Measurements from ENCODE around the gene PRRT4. TPM values are rescaled to one million over a fixed set of nuclear protein-coding genes. Genes with fewer than 3 reads are reported as not detected.

Gene PRRT4
- total and polyA plus RNA-seq, 2 of the 4 experiments (the other 2 are of a cell fraction), result not detected

DNA sequence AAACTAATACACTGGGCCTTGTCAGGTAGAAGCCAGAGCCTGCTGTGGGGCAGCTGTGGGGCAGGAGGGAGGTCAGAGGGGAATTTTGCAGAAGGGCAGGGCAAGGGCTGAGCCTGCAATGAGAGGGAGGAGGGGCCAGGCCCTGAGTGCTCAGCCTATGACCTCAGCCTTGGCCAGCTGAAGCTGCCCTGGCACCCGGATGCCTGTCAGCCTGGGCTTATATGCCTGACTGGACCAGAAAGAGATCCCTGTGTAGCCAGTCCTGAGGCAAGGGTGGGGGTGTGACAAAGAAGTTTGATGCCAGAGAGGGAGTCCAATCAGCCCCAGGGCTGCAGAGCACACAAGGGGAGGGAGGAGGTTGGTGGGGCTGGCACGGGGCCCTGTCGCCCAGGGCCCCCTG lies 22.3 kb upstream of the PRRT4 start:
- ChIA-PET POLR2A (ENCODE audit: unreplicated experiment) (no interaction called here), CTCF (interaction anchor here (0.6 to 2.3 kb wide), 3 partner anchors 36 to 100 kb away, joined by 4 to 10 read pairs (median 9); no protein-coding TSS in a partner anchor)
- ATAC-seq (ENCODE audit: low read depth) (no peak), DNase-seq (no peak)
- Histone ChIP-seq H3K9me3 (ENCODE audit: control insufficient read depth, insufficient read depth, low read length) (no peaks in the 10 kb centered on the region), H2BK5ac (ENCODE audit: low read depth, low read length, poor library complexity, severe bottlenecking) (no peak overlapping the region), H3K4ac (ENCODE audit: low read depth, low read length) (no peak overlapping the region), H3K9ac (ENCODE audit: low read depth, low read length) (no peak overlapping the region), H2BK20ac (ENCODE audit: low read depth, low read length) (no peak overlapping the region), H4K91ac (ENCODE audit: insufficient read depth, low read depth, low read length) (no peak overlapping the region), H3K18ac (ENCODE audit: low read depth, low read length) (no peak overlapping the region), H2AFZ (replicated peaks; ENCODE audit: low read length, poor library complexity) (no peak overlapping the region), H3K27me3 (ENCODE audit: control insufficient read depth, insufficient read depth, low read length) (peaks cover 45% of the 10 kb centered on the region), H3K4me1 (ENCODE audit: control insufficient read depth, insufficient read depth, low read length) (no peaks in the 10 kb centered on the region), H3K4me3 (ENCODE audit: insufficient read depth, low read depth, low read length) (no peak overlapping the region), H3K23ac (ENCODE audit: low read depth, low read length) (no peak overlapping the region), H4K20me1 (ENCODE audit: insufficient read depth, low read length) (peaks cover 4% of the 10 kb centered on the region; the same call in 1 of the 2 replicates), H3K4me2 (ENCODE audit: low read depth, low read length) (no peak overlapping the region), H2AK9ac (replicated peaks; ENCODE audit: low read depth, low read length, poor library complexity) (no peak overlapping the region), H2BK120ac (ENCODE audit: low read depth, low read length) (no peak overlapping the region), H2BK15ac (ENCODE audit: low read depth, low read length) (no peak overlapping the region), H3K27ac (ENCODE audit: insufficient read depth, low read length) (no peak overlapping the region), H4K8ac (ENCODE audit: low read depth in 2 of 2, low read length in 2 of 2) (no peak overlapping the region), H2AK5ac (ENCODE audit: low read depth, low read length) (no peak overlapping the region), H3K9me1 (ENCODE audit: insufficient read depth, low read length) (no peaks in the 10 kb centered on the region), H3K14ac (replicated peaks; ENCODE audit: low read depth, low read length) (no peak overlapping the region), H4K5ac (ENCODE audit: low read depth, low read length) (no peak overlapping the region), H3K36me3 (ENCODE audit: control insufficient read depth, insufficient read depth, low read length) (no peaks in the 10 kb centered on the region), H3K79me1 (ENCODE audit: low read depth in 1 of 2, low read length in 2 of 2) (no peaks in the 10 kb centered on the region), H3K56ac (ENCODE audit: extremely low read depth, insufficient read depth, low read length) (no peak overlapping the region)
- in situ Hi-C loops (cut with MboI; ENCODE audit: low sequenced_read_pairs) (loop anchor here (5.0 kb wide), 1 partner anchor 36 kb away; no protein-coding TSS in a partner anchor), dilution Hi-C loops (cut with HindIII; ENCODE audit: low sequenced_read_pairs, unreplicated experiment) (no loop called here), intact Hi-C loops (cut with micrococcal nuclease) (no loop called here)
- TF ChIP-seq SMC3 (IDR thresholded peaks at IDR 0.05; ENCODE audit: low read depth, low read length), result no peak
- no peak for TF ChIP-seq NFE2L2 (IDR thresholded peaks at IDR 0.05; ENCODE audit: low read depth, low read length)
- no peak for TF ChIP-seq MAFK (IDR thresholded peaks at IDR 0.05; ENCODE audit: low read depth, low read length)
- TF ChIP-seq MAZ (IDR thresholded peaks at IDR 0.05; ENCODE audit: borderline replicate concordance, low read depth, low read length), result no peak
- TF ChIP-seq CEBPB (IDR thresholded peaks at IDR 0.05; ENCODE audit: low read depth, low read length), result no peak
- TF ChIP-seq, protein P1, sequence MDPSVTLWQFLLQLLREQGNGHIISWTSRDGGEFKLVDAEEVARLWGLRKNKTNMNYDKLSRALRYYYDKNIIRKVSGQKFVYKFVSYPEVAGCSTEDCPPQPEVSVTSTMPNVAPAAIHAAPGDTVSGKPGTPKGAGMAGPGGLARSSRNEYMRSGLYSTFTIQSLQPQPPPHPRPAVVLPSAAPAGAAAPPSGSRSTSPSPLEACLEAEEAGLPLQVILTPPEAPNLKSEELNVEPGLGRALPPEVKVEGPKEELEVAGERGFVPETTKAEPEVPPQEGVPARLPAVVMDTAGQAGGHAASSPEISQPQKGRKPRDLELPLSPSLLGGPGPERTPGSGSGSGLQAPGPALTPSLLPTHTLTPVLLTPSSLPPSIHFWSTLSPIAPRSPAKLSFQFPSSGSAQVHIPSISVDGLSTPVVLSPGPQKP (IDR thresholded peaks at IDR 0.05; ENCODE audit: borderline replicate concordance, low read depth, low read length), result no peak
- TF ChIP-seq USF2 (IDR thresholded peaks at IDR 0.05; ENCODE audit: low read depth, low read length), result no peak
- TF ChIP-seq RCOR1 (IDR thresholded peaks at IDR 0.05; ENCODE audit: insufficient replicate concordance, low read length), result no peak
- no peak for TF ChIP-seq MXI1 (IDR thresholded peaks at IDR 0.05; ENCODE audit: borderline replicate concordance, low read depth, low read length)
- TF ChIP-seq, protein P2, sequence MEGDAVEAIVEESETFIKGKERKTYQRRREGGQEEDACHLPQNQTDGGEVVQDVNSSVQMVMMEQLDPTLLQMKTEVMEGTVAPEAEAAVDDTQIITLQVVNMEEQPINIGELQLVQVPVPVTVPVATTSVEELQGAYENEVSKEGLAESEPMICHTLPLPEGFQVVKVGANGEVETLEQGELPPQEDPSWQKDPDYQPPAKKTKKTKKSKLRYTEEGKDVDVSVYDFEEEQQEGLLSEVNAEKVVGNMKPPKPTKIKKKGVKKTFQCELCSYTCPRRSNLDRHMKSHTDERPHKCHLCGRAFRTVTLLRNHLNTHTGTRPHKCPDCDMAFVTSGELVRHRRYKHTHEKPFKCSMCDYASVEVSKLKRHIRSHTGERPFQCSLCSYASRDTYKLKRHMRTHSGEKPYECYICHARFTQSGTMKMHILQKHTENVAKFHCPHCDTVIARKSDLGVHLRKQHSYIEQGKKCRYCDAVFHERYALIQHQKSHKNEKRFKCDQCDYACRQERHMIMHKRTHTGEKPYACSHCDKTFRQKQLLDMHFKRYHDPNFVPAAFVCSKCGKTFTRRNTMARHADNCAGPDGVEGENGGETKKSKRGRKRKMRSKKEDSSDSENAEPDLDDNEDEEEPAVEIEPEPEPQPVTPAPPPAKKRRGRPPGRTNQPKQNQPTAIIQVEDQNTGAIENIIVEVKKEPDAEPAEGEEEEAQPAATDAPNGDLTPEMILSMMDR (conservative IDR thresholded peaks at IDR 0.05; ENCODE audit: low read depth, low read length), result no peak
- no peak for TF ChIP-seq CHD1 (IDR thresholded peaks at IDR 0.05; ENCODE audit: low read depth, low read length)
- TF ChIP-seq RAD21 (IDR thresholded peaks at IDR 0.05; ENCODE audit: low read length), result no peak
- TF ChIP-seq FOS (IDR thresholded peaks at IDR 0.05; ENCODE audit: low read depth, low read length), result no peak
- TF ChIP-seq BHLHE40 (IDR thresholded peaks at IDR 0.05; ENCODE audit: low read depth, low read length), result no peak
- TF ChIP-seq RFX5 (IDR thresholded peaks at IDR 0.05; ENCODE audit: low read depth, low read length), result no peak
- no TSS peak for BruUV-seq (replicated peaks)
- WGBS, 2 experiments (ENCODE audit: extremely low coverage in 2 of 2, insufficient read length in 1 of 2), result no CpG with 5 or more reads among the region's 3 CpGs

All from IMR-90 (cell line).